Right cardiac atrium (tissue), 5 donors: ENCODE data around the gene ATP12A. TPM values are rescaled to one million over a fixed set of nuclear protein-coding genes. Genes with fewer than 3 reads are reported as not detected.
A peak's percentile ranks its signal among the peaks of the same experiment; 100 is the strongest.

ENCODE experiments used
- ATAC-seq, 2 donors: fragments of 200-7000 bp; cut with Tn5 transposase; one replicate each; pipeline versions ENCODE4 v1.8.0 to v1.9.1; 2020; ENCODE audit warnings: moderate library complexity in 2 of 2, mild to moderate bottlenecking in 1 of 2
- DNase-seq, 3 donors: peaks; one replicate each; pipeline ENCODE4 v3.0.0-alpha.2; 2020
- H3K27ac ChIP-seq: one replicate; pipeline ENCODE4 v1.5.1; 2013; ENCODE audit warnings: mild to moderate bottlenecking, low read length, control low read depth, moderate library complexity
- H3K27me3 ChIP-seq: one replicate; pipeline ENCODE4 v1.6.1; 2013; ENCODE audit not compliant: control insufficient read depth, insufficient read depth
- H3K4me1 ChIP-seq: one replicate; pipeline ENCODE4 v1.6.1; 2013; ENCODE audit warnings: low read length; ENCODE audit not compliant: control insufficient read depth, insufficient read depth
- H3K4me3 ChIP-seq: one replicate; pipeline ENCODE4 v1.5.1; 2013; ENCODE audit warnings: low read length, control low read depth
- H3K9me3 ChIP-seq: one replicate; pipeline ENCODE4 v1.6.1; 2013; ENCODE audit warnings: low read length; ENCODE audit not compliant: control insufficient read depth
- WGBS: extraction: QIAGEN DNeasy Blood & Tissue Kit; methylation state at CpG from one replicate; pipeline ENCODE4 v1.1.7; 2013; 5-methylcytosine and 5-hydroxymethylcytosine counted together
- intact Hi-C, 4 donors: fragments of 100-400 bp; cut with DNase I; formaldehyde crosslinking; loops; one replicate each; pipeline versions ENCODE4 v1.11.0 to v1.14.0; 2022 to 2023
- polyA plus RNA-seq: library from polyadenylated mRNA; stranded (reverse); fragments of 200-250 nt; gene quantifications from one replicate; pipeline ENCODE4 v1.2.3, GENCODE V29; 2013
- total RNA-seq, 4 donors: library from RNA; stranded (reverse); fragmentation: NEBNext Ultra II Directional; extraction: Animal tissue kit (Norgen Biotek cat#: 25700); gene quantifications; one replicate each; pipeline ENCODE4 v1.2.1, GENCODE V29; 2021
- donor health status: healthy with polysubstance abuse.
- donor health status: DM: no; HTN: yes; CAD: no.
- donor health status: DM: no; HTN: no; CAD: no.
- donor health status: DM: no; HTN: yes; CAD: no; lungs with severe emphysema.
- donor health status: DM: yes; HTN: yes; CAD: no.

ATP12A gene
- total and polyA plus RNA-seq, 5 donors, result not detected

GRCh38 chr13:24746618-24747247 lies 66.5 kb downstream of the ATP12A start:
- WGBS, result 2% methylated on average over 56 of the region's 56 CpGs
- Histone ChIP-seq H3K4me3 (peak overlapping the region; percentile 13), H3K9me3 (no peaks in the 10 kb centered on the region), H3K4me1 (no peaks in the 10 kb centered on the region), H3K27me3 (no peaks in the 10 kb centered on the region), H3K27ac (no peak overlapping the region)
- DNase-seq (no peak), ATAC-seq (no peak)
- intact Hi-C loops, result no loop called here

- no peaks in the 10 kb centered on the region for H3K9me3 ChIP-seq
- H3K27me3 ChIP-seq, result no peaks in the 10 kb centered on the region
- peak overlapping the region; percentile 13 for H3K4me3 ChIP-seq
- ATAC-seq (peak; percentile 24 to 45), DNase-seq (peak in 1 of 3 donors; percentile 50)
- H3K27ac ChIP-seq, result no peak overlapping the region
- intact Hi-C loops, result no loop called here
- H3K4me1 ChIP-seq, result no peaks in the 10 kb centered on the region
- under 1% methylated on average over 61 of the region's 61 CpGs for WGBS
Measured at GRCh38 chr13:24747248-24748060, 67.2 kb downstream of the ATP12A start.

- WGBS, result 8% methylated on average over 10 of the region's 10 CpGs
- H3K4me3 ChIP-seq, result peak overlapping the region; percentile 13
- no peaks in the 10 kb centered on the region for H3K9me3 ChIP-seq
- ATAC-seq (no peak), DNase-seq (no peak)
- H3K27me3 ChIP-seq, result no peaks in the 10 kb centered on the region
- no peaks in the 10 kb centered on the region for H3K4me1 ChIP-seq
- intact Hi-C loops, result no loop called here
- H3K27ac ChIP-seq, result no peak overlapping the region
Measured at GRCh38 chr13:24748061-24748400, 67.8 kb downstream of the ATP12A start.

GRCh38 chr13:24759197-24759596 lies 79.0 kb downstream of the ATP12A start:
- intact Hi-C loops, result no loop called here
- Histone ChIP-seq H3K27ac (no peak overlapping the region), H3K4me3 (no peak overlapping the region), H3K4me1 (no peaks in the 10 kb centered on the region), H3K9me3 (no peaks in the 10 kb centered on the region), H3K27me3 (no peaks in the 10 kb centered on the region)
- DNase-seq (no peak), ATAC-seq (no peak)

Other genes starting within 250 kb of the ATP12A start
- gene PARP4, start 167.6 kb upstream of the ATP12A start, total RNA-seq, result 10 to 100 TPM; 20.6 to 30.2 (median 26.6) TPM
- gene PARP4, start 167.6 kb upstream of the ATP12A start, polyA plus RNA-seq, result 11.2 TPM
- 1 to 10 TPM in 1 of 4 donors, not detected in 3; 1.1 TPM for gene RNF17, start 83.8 kb downstream of the ATP12A start, total RNA-seq
- not detected for gene RNF17, start 83.8 kb downstream of the ATP12A start, polyA plus RNA-seq